Neural cell (in vitro differentiated cells): ENCODE data around the gene GUCY1A2. TPM values are rescaled to one million over a fixed set of nuclear protein-coding genes. Genes with fewer than 3 reads are reported as not detected.

Experiments
- H2AFZ ChIP-seq: fragments of 200-600, 300-800 bp; sonication (generic), shearing (Covaris generic); 2 replicates; pipeline ENCODE4 v1.6.0; 2014; ENCODE audit warnings: low read depth, mild to moderate bottlenecking, antibody characterized with exemption, low read length, moderate library complexity
- H3F3A ChIP-seq: fragments of 200-600 bp; shearing (Covaris generic); 2 replicates; pipeline ENCODE4 v1.6.1; 2016; ENCODE audit warnings: mild to moderate bottlenecking, moderate library complexity, mixed read lengths, antibody characterized with exemption, low read length; ENCODE audit not compliant: insufficient read depth, poor library complexity, severe bottlenecking
- H3K27ac ChIP-seq: fragments of 200-600, 300-800 bp; sonication (generic), shearing (Covaris generic); 2 replicates; pipeline ENCODE4 v1.5.1; 2014; ENCODE audit warnings: mild to moderate bottlenecking, low read length, moderate library complexity
- H3K27me3 ChIP-seq: fragments of 300-800, 200-600 bp; sonication (generic), shearing (Covaris generic); 2 replicates; pipeline ENCODE4 v1.6.0; 2014; ENCODE audit warnings: mild to moderate bottlenecking, low read depth, low read length, moderate library complexity; ENCODE audit not compliant: insufficient read depth
- H3K36me3 ChIP-seq: fragments of 300-800, 200-600 bp; sonication (generic), shearing (Covaris generic); 2 replicates; pipeline ENCODE4 v1.5.1; 2014; ENCODE audit warnings: mild to moderate bottlenecking, antibody characterized with exemption, low read length, moderate library complexity; ENCODE audit not compliant: insufficient read depth
- H3K4me2 ChIP-seq: fragments of 300-800, 200-600 bp; sonication (generic), shearing (Covaris generic); 2 replicates; pipeline ENCODE4 v1.6.0; 2014; ENCODE audit warnings: mild to moderate bottlenecking, low read length
- H3K4me3 ChIP-seq: fragments of 300-800, 200-600 bp; sonication (generic), shearing (Covaris generic); 2 replicates; pipeline ENCODE4 v1.5.1; 2014; ENCODE audit warnings: mild to moderate bottlenecking, low read length, moderate library complexity
- H3K79me2 ChIP-seq: fragments of 200-600 bp; shearing (Covaris generic); replicated peaks from 2 replicates; pipeline ENCODE4 v1.6.0; 2014; ENCODE audit warnings: mild to moderate bottlenecking, low read length, moderate library complexity; ENCODE audit not compliant: insufficient read depth
- H3K9ac ChIP-seq: fragments of 300-800, 200-600 bp; sonication (generic), shearing (Covaris generic); 2 replicates; pipeline ENCODE4 v1.6.1; 2016; ENCODE audit warnings: mild to moderate bottlenecking, low read length, mixed read lengths
- H3K9me2 ChIP-seq: fragments of 200-600 bp; shearing (Covaris generic); 2 replicates; pipeline ENCODE4 v1.6.1; 2016; ENCODE audit warnings: mild to moderate bottlenecking, low read length, mixed read lengths; ENCODE audit not compliant: insufficient read depth
- H3K9me3 ChIP-seq: fragments of 200-600, 300-800 bp; sonication (generic), shearing (Covaris generic); 2 replicates; pipeline ENCODE4 v1.6.1; 2016; ENCODE audit warnings: mild to moderate bottlenecking, mixed run types, low read length, moderate library complexity, mixed read lengths
- H4K20me1 ChIP-seq: fragments of 200-600 bp; shearing (Covaris generic); 2 replicates; pipeline ENCODE4 v1.6.1; 2016; ENCODE audit warnings: mild to moderate bottlenecking, mixed run types; ENCODE audit not compliant: insufficient read depth
- CTCF ChIP-seq: fragments of 450-650 bp; IDR thresholded peaks from 2 replicates; pipeline ENCODE4 v1.5.1; 2014; ENCODE audit warnings: antibody characterized with exemption, mild to moderate bottlenecking, moderate library complexity; ENCODE audit not compliant: poor library complexity, severe bottlenecking
- EP300 ChIP-seq: fragments of 450-650 bp; conservative IDR thresholded peaks from 2 replicates; pipeline ENCODE4 v1.6.1; 2014; ENCODE audit warnings: antibody characterized with exemption, mild to moderate bottlenecking, moderate library complexity; ENCODE audit not compliant: poor library complexity, severe bottlenecking
- EZH2 ChIP-seq: fragments of 200-600, 300-800 bp; shearing (Covaris generic), sonication (generic); IDR thresholded peaks from 2 replicates; pipeline ENCODE4 v1.6.1; 2014; ENCODE audit warnings: antibody characterized with exemption, low read length, borderline replicate concordance, mild to moderate bottlenecking; ENCODE audit not compliant: insufficient read depth, poor library complexity, severe bottlenecking
- MXI1 ChIP-seq: fragments of 450-650 bp; conservative IDR thresholded peaks from 2 replicates; pipeline ENCODE4 v1.6.1; 2014; ENCODE audit warnings: antibody characterized with exemption, mild to moderate bottlenecking; ENCODE audit not compliant: poor library complexity, severe bottlenecking
- POLR2AphosphoS5 ChIP-seq: IDR thresholded peaks from 2 replicates; pipeline ENCODE4 v1.6.1; 2012
- RAD21 ChIP-seq: fragments of 450-650 bp; conservative IDR thresholded peaks from 2 replicates; pipeline ENCODE4 v1.6.1; 2014; ENCODE audit warnings: antibody characterized with exemption, mild to moderate bottlenecking, moderate library complexity
- REST ChIP-seq: IDR thresholded peaks from 2 replicates; pipeline ENCODE4 v1.6.1; 2012; ENCODE audit warnings: borderline replicate concordance
- SMC3 ChIP-seq: fragments of 450-650 bp; conservative IDR thresholded peaks from 2 replicates; pipeline ENCODE4 v1.6.1; 2014; ENCODE audit warnings: antibody characterized with exemption, mild to moderate bottlenecking, moderate library complexity; ENCODE audit not compliant: poor library complexity
- TAF1 ChIP-seq: IDR thresholded peaks from 2 replicates; pipeline ENCODE4 v1.6.1; 2012; ENCODE audit warnings: low read depth
- polyA plus RNA-seq: library from polyadenylated mRNA; depleted of rRNA; stranded (reverse); fragments of >200 nt; gene quantifications from 2 replicates; pipeline ENCODE4 v1.2.3, GENCODE V29; 2014

GUCY1A2 gene
- polyA plus RNA-seq, 1 donor from 2014 or later, result 5.1 TPM

- no peaks in the 10 kb centered on the region for H4K20me1 ChIP-seq
- H3K27ac ChIP-seq, result no peak overlapping the region
- H3K9me3 ChIP-seq, result no peaks in the 10 kb centered on the region
- no peak overlapping the region for H2AFZ ChIP-seq
- H3K4me2 ChIP-seq, result no peak overlapping the region
- no peak overlapping the region for H3K9ac ChIP-seq
- TF ChIP-seq RAD21 (no peak), MXI1 (no peak), EZH2 (no peak), REST (no peak), CTCF (no peak), SMC3 (no peak), POLR2AphosphoS5 (no peak), TAF1 (no peak), EP300 (no peak)
- no peaks in the 10 kb centered on the region for H3K36me3 ChIP-seq
- H3K4me3 ChIP-seq, result no peak overlapping the region
- no peaks in the 10 kb centered on the region for H3K27me3 ChIP-seq
- H3K79me2 ChIP-seq, result no peaks in the 10 kb centered on the region
- H3F3A ChIP-seq, result no peaks in the 10 kb centered on the region
- no peaks in the 10 kb centered on the region for H3K9me2 ChIP-seq
These were observed 31.6 kb downstream of the GUCY1A2 start for GRCh38 chr11:106986673-106987072.

GRCh38 chr11:106986261-106986660, 32.0 kb downstream of the GUCY1A2 start:
- no peak for TF ChIP-seq RAD21
- TF ChIP-seq POLR2AphosphoS5, result no peak
- no peak for TF ChIP-seq REST
- no peak for TF ChIP-seq EP300
- TF ChIP-seq SMC3, result no peak
- no peak for TF ChIP-seq MXI1
- no peak for TF ChIP-seq EZH2
- no peak for TF ChIP-seq TAF1
- no peak for TF ChIP-seq CTCF
- Histone ChIP-seq H3K9me2 (no peaks in the 10 kb centered on the region), H3K27ac (no peak overlapping the region), H4K20me1 (no peaks in the 10 kb centered on the region), H3K27me3 (no peaks in the 10 kb centered on the region), H3K9ac (no peak overlapping the region), H3F3A (no peaks in the 10 kb centered on the region), H3K4me3 (no peak overlapping the region), H3K9me3 (no peaks in the 10 kb centered on the region), H3K79me2 (no peaks in the 10 kb centered on the region), H3K4me2 (no peak overlapping the region), H2AFZ (no peak overlapping the region), H3K36me3 (no peaks in the 10 kb centered on the region)
